GM23338 (cell line): ENCODE results near the gene DNAJC8. TPM values are rescaled to one million over a fixed set of nuclear protein-coding genes. Genes with fewer than 3 reads are reported as not detected.

Experiments
- CTCF ChIP-seq, 2 experiments: fragments of 200-600 bp in 1 of 2; sonication (generic) in 1 of 2; conservative IDR thresholded peaks; 2 replicates each; pipeline versions ENCODE4 v1.5.1 to v1.6.1; 2016 to 2017; ENCODE audit warnings: antibody characterized with exemption in 2 of 2, low read depth in 2 of 2, mild to moderate bottlenecking in 2 of 2, moderate library complexity in 1 of 2
- EZH2 ChIP-seq: fragments of 200-600 bp; sonication (generic); IDR thresholded peaks from one replicate; pipeline ENCODE4 v1.8.0; 2017; ENCODE audit warnings: antibody characterized with exemption, mild to moderate bottlenecking, low read depth; ENCODE audit not compliant: unreplicated experiment
- REST ChIP-seq: IDR thresholded peaks from one replicate; pipeline ENCODE4 v1.6.1; 2018; ENCODE audit warnings: antibody characterized with exemption; ENCODE audit not compliant: unreplicated experiment
- STAT1 ChIP-seq: IDR thresholded peaks from one replicate; pipeline ENCODE4 v1.6.1; 2016; ENCODE audit warnings: antibody characterized with exemption; ENCODE audit not compliant: unreplicated experiment
- ZNF114 ChIP-seq: fragments of 250-450 bp; sonication (Bioruptor Pico); IDR thresholded peaks from 2 replicates; pipeline ENCODE4 v1.5.0; 2020; ENCODE audit warnings: mild to moderate bottlenecking, moderate library complexity
- ZNF331 ChIP-seq: fragments of 250-450 bp; sonication (Bioruptor Pico); IDR thresholded peaks from 2 replicates; pipeline ENCODE4 v1.5.0; 2020; ENCODE audit warnings: low read depth, mild to moderate bottlenecking, moderate library complexity
- polyA plus RNA-seq: library from polyadenylated mRNA; unstranded; fragments of >200 nt; fragmentation: Nextera tagmentation; extraction: Ambion mirVana; gene quantifications from 2 replicates; pipeline ENCODE4 v1.2.1, GENCODE V29; 2016
- total RNA-seq: library from RNA; depleted of rRNA; stranded (reverse); fragments of >200 nt; shearing (Covaris generic); gene quantifications from 2 replicates; pipeline ENCODE4 v1.2.3, GENCODE V29; 2014
- TF ChIP-seq, protein P1 (sequence below): fragments of 250-450 bp; sonication (Bioruptor Pico); IDR thresholded peaks from 2 replicates; pipeline ENCODE4 v1.5.0; 2020; ENCODE audit warnings: mild to moderate bottlenecking, moderate library complexity
- TF ChIP-seq, protein P2 (sequence below): IDR thresholded peaks from 2 replicates; pipeline ENCODE4 v1.6.1; 2016; ENCODE audit warnings: antibody characterized with exemption

Gene DNAJC8
- total and polyA plus RNA-seq, 2 experiments from 2014 or later = 67.3 to 210 TPM

DNA sequence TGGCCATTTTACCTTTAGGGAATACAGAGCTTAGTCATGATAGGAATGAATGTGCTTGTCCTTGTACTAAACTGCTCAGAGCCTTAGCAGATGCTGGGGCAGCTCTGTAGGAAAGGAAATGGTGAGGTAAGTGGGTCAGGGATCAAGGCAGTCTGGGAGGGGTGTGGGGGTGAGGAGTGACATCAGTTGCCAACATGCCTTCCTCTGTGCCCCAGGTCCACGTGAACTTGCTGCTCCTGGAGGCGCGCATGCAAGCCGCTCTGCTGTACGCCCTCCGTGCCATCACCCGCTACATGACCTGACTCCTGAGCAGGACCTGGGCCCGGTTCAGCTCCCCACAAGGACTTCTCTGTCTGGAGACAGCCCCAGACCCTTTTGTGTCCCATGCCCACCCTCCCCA is 47.7 kb upstream of the DNAJC8 start (continued):
- TF ChIP-seq, protein P1, sequence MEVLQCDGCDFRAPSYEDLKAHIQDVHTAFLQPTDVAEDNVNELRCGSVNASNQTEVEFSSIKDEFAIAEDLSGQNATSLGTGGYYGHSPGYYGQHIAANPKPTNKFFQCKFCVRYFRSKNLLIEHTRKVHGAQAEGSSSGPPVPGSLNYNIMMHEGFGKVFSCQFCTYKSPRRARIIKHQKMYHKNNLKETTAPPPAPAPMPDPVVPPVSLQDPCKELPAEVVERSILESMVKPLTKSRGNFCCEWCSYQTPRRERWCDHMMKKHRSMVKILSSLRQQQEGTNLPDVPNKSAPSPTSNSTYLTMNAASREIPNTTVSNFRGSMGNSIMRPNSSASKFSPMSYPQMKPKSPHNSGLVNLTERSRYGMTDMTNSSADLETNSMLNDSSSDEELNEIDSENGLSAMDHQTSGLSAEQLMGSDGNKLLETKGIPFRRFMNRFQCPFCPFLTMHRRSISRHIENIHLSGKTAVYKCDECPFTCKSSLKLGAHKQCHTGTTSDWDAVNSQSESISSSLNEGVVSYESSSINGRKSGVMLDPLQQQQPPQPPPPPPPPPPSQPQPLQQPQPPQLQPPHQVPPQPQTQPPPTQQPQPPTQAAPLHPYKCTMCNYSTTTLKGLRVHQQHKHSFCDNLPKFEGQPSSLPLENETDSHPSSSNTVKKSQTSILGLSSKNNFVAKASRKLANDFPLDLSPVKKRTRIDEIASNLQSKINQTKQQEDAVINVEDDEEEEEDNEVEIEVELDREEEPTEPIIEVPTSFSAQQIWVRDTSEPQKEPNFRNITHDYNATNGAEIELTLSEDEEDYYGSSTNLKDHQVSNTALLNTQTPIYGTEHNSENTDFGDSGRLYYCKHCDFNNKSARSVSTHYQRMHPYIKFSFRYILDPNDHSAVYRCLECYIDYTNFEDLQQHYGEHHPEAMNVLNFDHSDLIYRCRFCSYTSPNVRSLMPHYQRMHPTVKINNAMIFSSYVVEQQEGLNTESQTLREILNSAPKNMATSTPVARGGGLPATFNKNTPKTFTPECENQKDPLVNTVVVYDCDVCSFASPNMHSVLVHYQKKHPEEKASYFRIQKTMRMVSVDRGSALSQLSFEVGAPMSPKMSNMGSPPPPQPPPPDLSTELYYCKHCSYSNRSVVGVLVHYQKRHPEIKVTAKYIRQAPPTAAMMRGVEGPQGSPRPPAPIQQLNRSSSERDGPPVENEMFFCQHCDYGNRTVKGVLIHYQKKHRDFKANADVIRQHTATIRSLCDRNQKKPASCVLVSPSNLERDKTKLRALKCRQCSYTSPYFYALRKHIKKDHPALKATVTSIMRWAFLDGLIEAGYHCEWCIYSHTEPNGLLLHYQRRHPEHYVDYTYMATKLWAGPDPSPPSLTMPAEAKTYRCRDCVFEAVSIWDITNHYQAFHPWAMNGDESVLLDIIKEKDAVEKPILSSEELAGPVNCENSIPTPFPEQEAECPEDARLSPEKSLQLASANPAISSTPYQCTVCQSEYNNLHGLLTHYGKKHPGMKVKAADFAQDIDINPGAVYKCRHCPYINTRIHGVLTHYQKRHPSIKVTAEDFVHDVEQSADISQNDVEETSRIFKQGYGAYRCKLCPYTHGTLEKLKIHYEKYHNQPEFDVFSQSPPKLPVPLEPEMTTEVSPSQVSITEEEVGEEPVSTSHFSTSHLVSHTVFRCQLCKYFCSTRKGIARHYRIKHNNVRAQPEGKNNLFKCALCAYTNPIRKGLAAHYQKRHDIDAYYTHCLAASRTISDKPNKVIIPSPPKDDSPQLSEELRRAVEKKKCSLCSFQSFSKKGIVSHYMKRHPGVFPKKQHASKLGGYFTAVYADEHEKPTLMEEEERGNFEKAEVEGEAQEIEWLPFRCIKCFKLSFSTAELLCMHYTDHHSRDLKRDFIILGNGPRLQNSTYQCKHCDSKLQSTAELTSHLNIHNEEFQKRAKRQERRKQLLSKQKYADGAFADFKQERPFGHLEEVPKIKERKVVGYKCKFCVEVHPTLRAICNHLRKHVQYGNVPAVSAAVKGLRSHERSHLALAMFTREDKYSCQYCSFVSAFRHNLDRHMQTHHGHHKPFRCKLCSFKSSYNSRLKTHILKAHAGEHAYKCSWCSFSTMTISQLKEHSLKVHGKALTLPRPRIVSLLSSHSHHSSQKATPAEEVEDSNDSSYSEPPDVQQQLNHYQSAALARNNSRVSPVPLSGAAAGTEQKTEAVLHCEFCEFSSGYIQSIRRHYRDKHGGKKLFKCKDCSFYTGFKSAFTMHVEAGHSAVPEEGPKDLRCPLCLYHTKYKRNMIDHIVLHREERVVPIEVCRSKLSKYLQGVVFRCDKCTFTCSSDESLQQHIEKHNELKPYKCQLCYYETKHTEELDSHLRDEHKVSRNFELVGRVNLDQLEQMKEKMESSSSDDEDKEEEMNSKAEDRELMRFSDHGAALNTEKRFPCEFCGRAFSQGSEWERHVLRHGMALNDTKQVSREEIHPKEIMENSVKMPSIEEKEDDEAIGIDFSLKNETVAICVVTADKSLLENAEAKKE (CRISPR knock-in tag) = no peak
- TF ChIP-seq EZH2 (no peak), CTCF (conservative IDR thresholded peaks at IDR 0.05; ENCODE audit: low read depth in 2 of 2) (no peak), REST (no peak), ZNF331 (CRISPR knock-in tag) (no peak), STAT1 (no peak), ZNF114 (CRISPR knock-in tag) (no peak)
- TF ChIP-seq, protein P2, sequence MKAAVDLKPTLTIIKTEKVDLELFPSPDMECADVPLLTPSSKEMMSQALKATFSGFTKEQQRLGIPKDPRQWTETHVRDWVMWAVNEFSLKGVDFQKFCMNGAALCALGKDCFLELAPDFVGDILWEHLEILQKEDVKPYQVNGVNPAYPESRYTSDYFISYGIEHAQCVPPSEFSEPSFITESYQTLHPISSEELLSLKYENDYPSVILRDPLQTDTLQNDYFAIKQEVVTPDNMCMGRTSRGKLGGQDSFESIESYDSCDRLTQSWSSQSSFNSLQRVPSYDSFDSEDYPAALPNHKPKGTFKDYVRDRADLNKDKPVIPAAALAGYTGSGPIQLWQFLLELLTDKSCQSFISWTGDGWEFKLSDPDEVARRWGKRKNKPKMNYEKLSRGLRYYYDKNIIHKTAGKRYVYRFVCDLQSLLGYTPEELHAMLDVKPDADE = no peak
